ENCODE results near the gene AK9. TPM values are rescaled to one million over a fixed set of nuclear protein-coding genes. Genes with fewer than 3 reads are reported as not detected.
"Not testable (repeated sequence)": the region's sequence is repeated elsewhere in the genome, so short reads cannot be mapped to it uniquely, and the experiment has no call there.

The AK9 gene
- total and polyA plus RNA-seq, 12 donors = 1.9 to 9.9 (median 5.4) TPM

DNA sequence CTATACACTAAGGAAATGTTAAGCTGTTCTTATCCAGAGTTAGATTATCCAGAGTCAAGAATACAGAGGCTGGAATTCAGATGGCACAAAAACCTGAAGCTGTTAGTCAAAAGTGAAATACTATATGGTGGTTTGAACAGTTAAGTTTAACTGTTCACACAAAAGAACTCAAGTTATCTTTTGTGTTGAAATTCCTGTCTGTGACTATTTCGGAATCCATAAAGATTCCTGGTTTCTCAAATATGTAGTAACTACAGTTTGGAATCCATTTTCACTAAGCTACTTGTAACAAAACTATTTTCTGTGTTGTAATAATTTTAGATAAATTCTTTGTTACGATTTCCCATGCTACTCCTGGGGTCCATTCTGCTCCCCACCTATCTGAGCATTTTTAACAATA lies 24.6 kb upstream of the AK9 start:
- Histone ChIP-seq H3K4me1 (replicated peaks in 1 of 2) (peaks cover 0 to 10% of the 10 kb centered on the region in 2 donors), H3K27me3 (no peaks in the 10 kb centered on the region), H3K27ac (no peak overlapping the region), H3K36me3 (replicated peaks in 1 of 2) (no peaks in the 10 kb centered on the region), H3K4me3 (no peak overlapping the region), H3K9me3 (replicated peaks in 1 of 3) (no peaks in the 10 kb centered on the region)
- intact Hi-C loops (cut with DNase I) = no loop called here
- no peak for DNase-seq
- WGBS, 4 donors = 95 to 99% (median 97%) methylated on average over 2 of the region's 2 CpGs
- TF ChIP-seq POLR2A (IDR thresholded peaks at IDR 0.05) = no peak
- TF ChIP-seq, protein P1, sequence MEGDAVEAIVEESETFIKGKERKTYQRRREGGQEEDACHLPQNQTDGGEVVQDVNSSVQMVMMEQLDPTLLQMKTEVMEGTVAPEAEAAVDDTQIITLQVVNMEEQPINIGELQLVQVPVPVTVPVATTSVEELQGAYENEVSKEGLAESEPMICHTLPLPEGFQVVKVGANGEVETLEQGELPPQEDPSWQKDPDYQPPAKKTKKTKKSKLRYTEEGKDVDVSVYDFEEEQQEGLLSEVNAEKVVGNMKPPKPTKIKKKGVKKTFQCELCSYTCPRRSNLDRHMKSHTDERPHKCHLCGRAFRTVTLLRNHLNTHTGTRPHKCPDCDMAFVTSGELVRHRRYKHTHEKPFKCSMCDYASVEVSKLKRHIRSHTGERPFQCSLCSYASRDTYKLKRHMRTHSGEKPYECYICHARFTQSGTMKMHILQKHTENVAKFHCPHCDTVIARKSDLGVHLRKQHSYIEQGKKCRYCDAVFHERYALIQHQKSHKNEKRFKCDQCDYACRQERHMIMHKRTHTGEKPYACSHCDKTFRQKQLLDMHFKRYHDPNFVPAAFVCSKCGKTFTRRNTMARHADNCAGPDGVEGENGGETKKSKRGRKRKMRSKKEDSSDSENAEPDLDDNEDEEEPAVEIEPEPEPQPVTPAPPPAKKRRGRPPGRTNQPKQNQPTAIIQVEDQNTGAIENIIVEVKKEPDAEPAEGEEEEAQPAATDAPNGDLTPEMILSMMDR (IDR thresholded peaks at IDR 0.05) = no peak

DNA sequence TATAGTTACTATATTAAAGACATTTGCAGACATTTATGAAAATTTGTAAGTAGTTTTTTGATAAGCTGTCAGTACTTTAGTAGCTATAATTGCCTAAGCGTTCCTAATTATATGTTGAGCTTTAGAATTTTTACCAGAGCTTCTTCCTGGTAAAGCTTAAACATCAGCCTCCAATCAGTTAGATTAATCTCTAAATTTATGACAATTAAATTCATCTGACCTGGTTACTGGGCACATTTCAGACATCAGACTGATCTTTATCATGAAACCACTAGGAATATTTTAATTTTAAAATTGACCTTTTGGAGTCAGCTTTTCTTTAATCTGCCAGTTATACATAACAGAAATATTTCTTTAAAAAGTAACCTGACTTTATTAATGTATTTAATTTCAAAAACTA lies 23.6 kb upstream of the AK9 start:
- no peak for DNase-seq
- Histone ChIP-seq H3K27me3 (no peaks in the 10 kb centered on the region), H3K4me3 (no peak overlapping the region), H3K36me3 (replicated peaks in 1 of 2) (no peaks in the 10 kb centered on the region), H3K9me3 (replicated peaks in 1 of 3) (no peaks in the 10 kb centered on the region), H3K4me1 (replicated peaks in 1 of 2) (peaks cover 0 to 10% of the 10 kb centered on the region in 2 donors), H3K27ac (no peak overlapping the region)
- intact Hi-C loops (cut with DNase I) = no loop called here
- no peak for TF ChIP-seq POLR2A (IDR thresholded peaks at IDR 0.05)
- TF ChIP-seq, protein P1 (IDR thresholded peaks at IDR 0.05) = no peak
- WGBS, 4 donors = 77 to 89% (median 81%) methylated on average over 1 of the region's 1 CpG

GRCh38 chr6:109714166-109714565 lies 23.2 kb upstream of the AK9 start:
- TF ChIP-seq, protein P1 (IDR thresholded peaks at IDR 0.05) = no peak
- no peak for TF ChIP-seq POLR2A (IDR thresholded peaks at IDR 0.05)
- 51 to 80% (median 74%) methylated on average over 2 to 3 of the region's 3 CpGs for WGBS, 4 donors
- Histone ChIP-seq H3K4me1 (replicated peaks in 1 of 2) (peaks cover 0 to 10% of the 10 kb centered on the region in 2 donors), H3K9me3 (replicated peaks in 1 of 3) (no peaks in the 10 kb centered on the region), H3K36me3 (replicated peaks in 1 of 2) (no peaks in the 10 kb centered on the region), H3K27me3 (no peaks in the 10 kb centered on the region), H3K4me3 (no peak overlapping the region), H3K27ac (no peak overlapping the region)
- no peak for DNase-seq
- intact Hi-C loops (cut with DNase I) = no loop called here

DNA sequence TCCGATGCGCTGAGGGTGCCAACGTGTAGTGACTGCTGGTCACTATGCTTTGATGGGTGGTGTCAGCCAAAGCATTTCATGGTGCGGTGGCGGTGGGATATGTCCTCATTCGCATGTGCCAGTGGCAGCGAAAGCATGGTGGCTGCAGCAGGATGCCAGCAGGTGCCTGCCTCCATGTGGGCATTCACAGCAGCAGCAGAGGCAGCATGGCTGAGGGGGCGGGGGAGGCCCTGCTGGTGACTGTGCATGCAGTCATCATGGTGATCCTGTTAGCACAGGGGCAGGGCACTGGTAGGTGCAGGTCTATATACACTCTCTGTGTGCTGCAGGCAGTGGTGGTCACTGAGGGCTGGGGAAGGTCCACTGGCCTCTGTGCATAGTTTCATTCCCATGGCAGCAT lies 22.1 kb upstream of the AK9 start:
- no peaks in the 10 kb centered on the region for H3K36me3 ChIP-seq (replicated peaks in 1 of 2)
- no peak for DNase-seq
- TF ChIP-seq POLR2A (IDR thresholded peaks at IDR 0.05) = no peak
- TF ChIP-seq, protein P1 (IDR thresholded peaks at IDR 0.05) = no peak
- no peaks in the 10 kb centered on the region for H3K27me3 ChIP-seq
- WGBS, 4 donors = 83 to 97% (median 93%) methylated on average over 7 to 8 of the region's 8 CpGs
- H3K27ac ChIP-seq = no peak overlapping the region
- H3K4me1 ChIP-seq (replicated peaks in 1 of 2) = peaks cover 0 to 10% of the 10 kb centered on the region in 2 donors
- H3K4me3 ChIP-seq = no peak overlapping the region
- no peaks in the 10 kb centered on the region for H3K9me3 ChIP-seq (replicated peaks in 1 of 3)
- intact Hi-C loops (cut with DNase I) = no loop called here

GRCh38 chr6:109708099-109708498 lies 17.1 kb upstream of the AK9 start:
- H3K4me1 ChIP-seq (replicated peaks in 1 of 2); H3K4me3 ChIP-seq; DNase-seq; H3K27ac ChIP-seq; H3K36me3 ChIP-seq (replicated peaks in 1 of 2); H3K9me3 ChIP-seq (replicated peaks in 1 of 3); H3K27me3 ChIP-seq: not testable (repeated sequence)
- intact Hi-C loops (cut with DNase I) = loop anchor here in 1 of 2 donors (5.0 to 10.0 kb wide), 3 partner anchors 77 to 687 kb away; no protein-coding TSS in a partner anchor
- WGBS, 4 donors = 92 to 96% (median 93%) methylated on average over 2 of the region's 2 CpGs
